GM11168 (cell line): ENCODE measurements around the gene CBFA2T2.

Source experiments
- in situ Hi-C: fragments of 300-500 bp; cut with MboI; formaldehyde crosslinking; loops from one replicate; pipeline ENCODE4 v1.12.0; 2022; ENCODE audit warnings: low sequenced_read_pairs; ENCODE audit not compliant: unreplicated experiment

CBFA2T2 gene

GRCh38 chr20:33659341-33660034 is 169.6 kb downstream of the CBFA2T2 start:
- in situ Hi-C loops: no loop called here

DNA sequence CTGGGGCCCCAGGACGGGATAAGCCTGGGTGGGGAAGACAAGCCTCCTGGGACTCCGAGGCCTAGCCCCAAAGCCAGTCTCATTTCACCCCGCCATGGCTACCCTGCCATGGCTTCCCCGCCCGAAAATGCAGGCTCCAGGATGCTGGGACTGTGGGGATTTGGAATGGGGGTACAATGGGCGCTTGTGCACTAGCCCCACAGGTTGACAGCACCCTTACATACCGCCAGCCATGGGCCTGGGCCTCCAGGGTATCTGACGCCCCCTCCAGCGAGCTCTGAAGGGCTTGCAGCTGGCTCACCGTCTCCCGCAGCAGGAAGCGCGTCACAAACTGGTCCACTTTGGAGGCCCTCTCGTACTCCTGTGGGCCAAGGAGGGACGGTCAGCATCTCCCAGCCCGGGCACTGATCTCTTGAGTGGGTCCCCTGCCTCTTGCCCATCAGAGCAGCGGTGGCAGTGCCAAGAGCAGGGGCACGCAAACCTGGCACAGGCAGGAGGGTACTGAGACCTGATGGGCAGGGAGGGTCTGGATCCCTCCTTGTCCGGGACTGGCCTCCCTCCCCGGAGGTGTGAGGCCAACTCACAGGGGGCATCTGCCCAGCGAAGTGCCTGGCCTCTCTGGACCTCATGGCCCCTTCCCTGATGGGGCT is 170.3 kb downstream of the CBFA2T2 start:
- in situ Hi-C loops: no loop called here

- in situ Hi-C loops: no loop called here
Measured at GRCh38 chr20:33660685-33661058, 170.8 kb downstream of the CBFA2T2 start.

GRCh38 chr20:33662172-33662571 is 172.3 kb downstream of the CBFA2T2 start, which contains the start of gene C20orf144:
Gene C20orf144 (plus strand): TSS chr20:33662327. CDS start chr20:33662346, 19 bp downstream.
- in situ Hi-C loops: no loop called here

DNA sequence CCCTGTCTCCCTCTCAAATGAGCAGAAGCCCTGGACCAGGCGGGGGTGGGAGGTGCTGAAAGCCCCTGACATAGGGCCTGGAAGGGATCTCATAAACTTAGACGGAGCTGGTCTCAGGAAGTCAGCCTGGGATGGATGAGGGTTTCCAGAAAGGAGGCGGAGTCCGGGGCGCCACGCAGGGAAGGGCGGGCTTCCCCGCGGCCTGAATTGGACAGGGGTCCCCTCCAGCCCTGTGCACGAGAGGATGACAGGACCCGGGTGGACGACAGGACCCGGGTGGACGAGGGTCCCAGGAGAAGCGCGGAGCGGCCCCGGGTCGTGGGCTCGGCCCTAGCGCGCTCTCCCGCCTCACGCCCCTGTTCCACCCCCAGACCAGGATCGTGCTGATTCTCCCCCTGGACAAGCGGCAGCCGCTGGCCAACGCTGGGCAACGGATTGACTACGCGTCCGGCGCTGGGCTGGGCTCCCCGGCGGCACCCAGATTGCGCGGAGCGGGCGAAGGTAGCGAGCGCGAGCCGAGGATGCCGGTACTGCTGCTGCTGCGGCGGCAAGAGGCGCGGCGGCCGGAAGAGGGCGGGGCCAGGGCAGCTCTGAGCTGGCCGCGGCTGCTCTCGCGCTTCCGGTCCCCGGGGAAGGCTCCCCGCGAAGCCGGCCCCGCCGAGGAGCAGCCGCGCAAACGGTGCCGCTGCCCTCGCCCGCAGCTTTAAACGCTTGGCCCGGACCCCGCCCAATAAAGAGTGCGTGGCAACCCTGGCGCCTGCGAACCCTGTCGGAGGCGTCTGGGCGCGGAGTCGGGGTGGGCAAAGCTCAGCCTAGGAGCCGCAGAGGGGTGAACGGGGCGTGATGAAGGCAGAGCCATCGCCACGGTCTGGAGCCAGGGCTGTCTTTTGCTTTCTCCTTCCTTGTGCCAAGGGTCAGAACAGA is 173.5 kb downstream of the CBFA2T2 start:
- in situ Hi-C loops: no loop called here

DNA sequence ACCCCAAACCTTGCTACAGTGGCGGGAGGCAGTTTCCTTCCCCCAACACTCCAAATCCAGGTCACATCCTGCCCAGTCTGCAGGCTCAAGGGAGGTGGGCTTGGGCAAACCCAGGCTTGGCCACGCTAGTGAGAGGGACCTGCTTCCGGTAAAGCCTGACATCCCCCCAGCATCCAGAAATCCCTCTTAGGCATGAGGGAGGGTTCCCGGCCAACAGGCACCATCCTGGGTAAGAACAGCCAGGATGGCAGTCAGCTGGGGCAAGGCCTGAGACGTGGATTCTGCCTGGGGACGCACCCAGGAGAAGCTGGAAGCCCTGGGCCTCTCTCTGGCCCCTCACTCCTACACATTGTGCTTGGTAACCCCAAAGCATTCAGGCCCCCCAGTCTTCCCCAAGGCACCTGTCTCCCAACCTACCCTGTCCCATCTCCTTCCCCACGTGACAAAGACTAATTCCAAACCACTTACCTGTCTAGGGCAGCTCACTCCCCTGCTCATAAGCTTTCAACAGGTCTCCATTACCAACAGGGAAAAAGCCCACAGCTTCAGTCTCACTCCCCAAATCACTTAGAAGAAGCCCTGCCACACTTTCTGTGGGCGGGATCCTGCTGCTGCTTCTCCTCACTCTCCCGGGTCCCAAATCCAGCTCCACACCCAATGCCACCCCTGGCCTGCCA is 174.3 kb downstream of the CBFA2T2 start:
- in situ Hi-C loops: no loop called here

GRCh38 chr20:33664762-33665144 is 174.9 kb downstream of the CBFA2T2 start:
- in situ Hi-C loops: no loop called here

- in situ Hi-C loops: no loop called here
Measured at GRCh38 chr20:33666293-33667244, 176.7 kb downstream of the CBFA2T2 start, which contains the start of gene ACTL10. Gene ACTL10 (plus strand): TSS chr20:33666943. CDS start chr20:33667498, 555 bp downstream.

- in situ Hi-C loops: no loop called here
Measured at GRCh38 chr20:33667245-33667675, 177.4 kb downstream of the CBFA2T2 start.

GRCh38 chr20:33667676-33668465 is 178.0 kb downstream of the CBFA2T2 start:
- in situ Hi-C loops: no loop called here

GRCh38 chr20:33668466-33669155 is 178.7 kb downstream of the CBFA2T2 start:
- in situ Hi-C loops: no loop called here

DNA sequence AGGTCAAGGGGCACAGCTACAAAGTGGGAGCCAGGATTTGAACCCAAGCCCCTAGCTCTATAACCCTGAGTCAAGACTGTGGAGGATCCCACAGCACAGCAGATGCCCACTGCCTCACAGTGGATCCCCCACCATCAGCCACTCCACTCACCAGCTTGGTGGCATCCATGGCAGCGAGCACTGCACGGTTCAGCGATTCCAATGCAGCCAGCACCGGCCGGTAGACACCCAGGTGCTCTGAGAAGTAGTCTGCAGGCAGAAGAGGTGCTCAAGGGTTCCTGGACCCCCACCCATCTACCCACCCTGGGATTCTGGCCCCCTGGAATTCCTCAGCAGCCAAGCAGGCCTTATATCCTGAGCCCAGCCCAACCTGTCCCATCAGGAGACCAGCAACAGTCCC is 179.3 kb downstream of the CBFA2T2 start:
- in situ Hi-C loops: no loop called here

DNA sequence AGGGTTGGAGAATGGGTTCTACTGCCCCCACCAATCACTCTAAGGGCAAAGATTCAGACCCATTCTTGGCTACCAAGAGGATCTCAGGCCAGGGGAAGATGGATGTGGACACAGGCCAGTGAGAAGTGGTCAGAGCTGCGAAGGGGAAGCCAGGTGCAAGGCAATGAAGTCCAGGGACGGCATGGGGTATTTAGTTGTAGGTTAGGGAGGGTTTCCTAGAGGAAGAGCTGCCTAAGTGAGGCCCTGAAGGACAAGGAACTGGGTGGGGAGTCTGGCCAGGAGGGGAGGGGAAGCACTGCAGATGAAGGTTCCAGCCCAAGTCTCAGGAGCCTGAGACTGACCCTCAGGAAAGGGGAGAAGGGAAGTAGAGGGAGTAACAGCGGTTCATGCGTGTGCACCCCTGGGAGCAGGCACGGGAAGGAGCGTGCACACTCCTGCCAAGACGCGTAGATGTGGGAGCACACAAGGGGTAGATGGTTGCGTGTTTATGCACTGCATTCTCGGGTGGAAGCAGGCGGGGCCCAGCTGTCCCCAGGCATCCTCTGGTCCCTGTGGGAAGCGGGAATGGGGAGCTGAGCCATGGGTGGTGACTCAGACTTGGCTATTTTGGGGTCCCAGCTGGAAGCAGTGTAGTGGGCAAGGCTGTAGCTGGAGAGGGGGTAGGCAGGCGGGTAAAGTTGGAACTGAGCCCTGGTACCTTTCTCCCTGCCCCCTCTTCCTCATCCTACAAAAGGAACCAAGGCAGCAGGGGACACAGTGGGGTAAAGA is 180.2 kb downstream of the CBFA2T2 start:
- in situ Hi-C loops: no loop called here

GRCh38 chr20:33670715-33671499 is 181.0 kb downstream of the CBFA2T2 start:
- in situ Hi-C loops: no loop called here

- in situ Hi-C loops: no loop called here
Measured at GRCh38 chr20:33671573-33672288, 181.8 kb downstream of the CBFA2T2 start.
